GM12892 (cell line): ENCODE measurements around the gene ZNRD2.
A peak's percentile ranks its signal among the peaks of the same experiment; 100 is the strongest.

Experiments
- POLR2A ChIP-seq: IDR thresholded peaks from 2 replicates; pipeline ENCODE4 v1.6.1; 2011; ENCODE audit warnings: low read depth, low read length, control low read depth
- POLR2AphosphoS5 ChIP-seq: IDR thresholded peaks from 2 replicates; pipeline ENCODE4 v1.6.1; 2011; ENCODE audit warnings: low read depth, low read length, control low read depth
- TAF1 ChIP-seq: IDR thresholded peaks from 2 replicates; pipeline ENCODE4 v1.6.1; 2011; ENCODE audit warnings: low read depth, mild to moderate bottlenecking, control low read depth, low read length, borderline replicate concordance

- no peak for TF ChIP-seq TAF1
- TF ChIP-seq POLR2A, result peak; percentile 61; the same call in 1 of the 2 replicates
- TF ChIP-seq POLR2AphosphoS5, result no peak
Observed at GRCh38 chr11:65572356-65573051, 2.2 kb downstream of the ZNRD2 start, which contains the start of gene FAM89B.
